GM21515 (cell line): ENCODE data around the gene TNNC2.

ENCODE experiments used
- ATAC-seq: cut with Tn5 transposase; IDR thresholded peaks from one replicate; pipeline ENCODE4 v1.9.1; 2021; ENCODE audit not compliant: unreplicated experiment

Gene TNNC2

DNA sequence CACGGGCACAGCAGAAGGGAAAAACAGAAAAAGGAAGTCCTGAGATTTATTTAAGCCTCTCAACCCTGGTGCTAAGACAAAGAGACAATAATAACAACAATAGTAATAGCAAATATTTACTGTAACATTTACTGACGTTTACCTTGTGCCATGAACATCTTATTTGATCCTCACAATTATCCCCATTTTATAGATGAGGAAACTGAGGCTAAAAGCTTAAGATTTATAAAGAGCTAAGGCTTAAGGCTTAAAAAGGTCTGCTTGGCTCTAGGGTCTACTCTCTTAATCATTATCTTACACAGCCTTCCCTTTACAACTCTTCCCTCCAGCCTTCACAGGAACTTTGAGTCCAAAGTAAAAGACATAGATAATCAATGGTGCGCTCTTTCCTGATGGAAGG, 38.8 kb downstream of the TNNC2 start:
- ATAC-seq, result no peak

DNA sequence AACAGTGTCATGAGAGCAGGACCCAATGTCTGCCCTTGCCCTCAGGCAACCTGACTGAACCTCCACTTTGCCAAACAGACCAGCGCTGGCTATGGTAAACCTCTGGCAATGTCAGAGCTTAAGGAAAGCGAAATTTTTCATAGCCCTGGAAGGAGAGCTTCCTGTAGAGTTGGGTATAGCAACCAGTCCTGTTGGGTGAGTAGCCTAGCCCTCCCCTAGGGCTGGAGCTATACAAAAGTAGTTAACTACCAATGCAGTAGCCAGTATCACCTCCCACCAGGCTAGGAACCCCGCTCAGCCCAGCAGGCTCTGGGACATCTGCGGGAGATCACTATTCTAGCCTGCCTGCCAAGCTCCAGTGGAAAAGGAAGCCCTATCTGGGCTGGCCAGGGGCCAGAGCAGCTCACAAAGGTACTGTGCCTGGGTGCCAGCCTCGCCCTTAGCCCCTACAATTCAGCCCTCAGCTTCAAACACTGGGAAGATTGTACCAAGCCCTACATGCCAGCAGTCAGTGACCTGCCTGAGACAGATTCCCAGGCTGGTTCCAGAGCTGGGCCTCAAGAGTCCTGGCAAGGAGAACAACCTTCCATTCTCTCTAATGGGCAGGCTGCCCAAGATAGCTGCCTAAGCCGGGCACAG, 43.3 kb downstream of the TNNC2 start:
- ATAC-seq, result no peak

DNA sequence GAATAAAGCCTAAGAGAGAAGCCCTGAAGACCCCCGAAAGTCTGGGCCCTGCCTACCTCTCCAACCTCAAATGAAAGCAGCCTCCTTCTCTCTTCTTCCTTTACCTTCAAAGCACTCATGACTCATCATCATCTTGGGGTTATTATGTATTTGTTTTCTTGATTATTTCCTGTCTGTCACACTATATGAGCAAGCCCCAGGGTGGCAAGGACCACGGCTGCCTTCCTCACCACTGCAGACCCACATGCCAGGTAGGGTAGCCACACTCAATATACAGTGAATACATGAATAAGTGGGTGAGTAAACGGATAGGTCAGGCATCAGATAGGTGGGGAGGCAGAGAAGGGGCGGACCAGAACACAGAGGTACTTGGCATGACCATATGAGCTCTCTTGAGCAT, 44.2 kb downstream of the TNNC2 start:
- ATAC-seq, result no peak

DNA sequence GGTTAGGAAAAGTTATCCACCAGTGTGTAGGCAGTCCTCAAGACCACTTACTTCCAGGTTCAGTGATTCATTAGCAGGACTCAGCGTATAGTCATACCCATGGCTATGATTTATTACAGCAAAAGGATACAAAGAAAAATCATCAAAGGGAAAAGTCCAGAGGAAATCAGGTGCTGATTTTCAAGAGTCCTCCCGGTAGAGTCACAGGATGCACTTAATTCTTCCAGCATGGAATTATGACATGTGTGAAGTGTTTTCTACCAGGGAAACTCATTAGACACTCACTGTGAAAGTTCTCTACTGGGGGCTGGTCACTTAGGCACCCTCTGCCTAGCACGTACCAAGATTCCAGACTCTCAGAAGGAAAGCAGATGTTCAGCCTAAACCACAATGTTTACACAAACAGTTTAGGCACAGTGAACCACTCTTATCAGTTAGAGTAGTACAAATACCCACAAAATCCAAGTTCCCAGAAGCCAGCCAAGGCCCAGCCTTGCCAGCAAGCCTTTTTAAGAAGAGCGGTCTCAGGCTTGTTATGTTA, 45.7 kb downstream of the TNNC2 start:
- no peak for ATAC-seq

DNA sequence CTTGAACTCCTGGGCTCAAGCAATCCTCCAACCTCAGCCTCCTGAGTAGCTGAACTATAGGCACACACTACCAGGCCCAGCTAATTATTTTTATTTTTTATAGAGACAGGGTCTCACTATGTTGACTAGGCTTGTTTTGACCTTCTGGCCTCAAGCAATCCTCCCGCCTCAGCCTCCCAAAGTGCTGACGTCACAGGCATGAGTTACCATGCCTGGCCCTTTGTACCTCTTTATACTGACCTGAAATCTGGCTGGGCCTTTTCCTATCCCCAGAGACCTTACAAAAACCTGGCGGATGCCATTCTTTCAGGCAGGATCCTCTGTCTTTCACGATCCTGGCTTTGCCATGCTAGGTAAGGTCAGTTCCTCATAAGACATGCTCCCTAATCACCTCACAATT, 47.0 kb downstream of the TNNC2 start:
- no peak for ATAC-seq

DNA sequence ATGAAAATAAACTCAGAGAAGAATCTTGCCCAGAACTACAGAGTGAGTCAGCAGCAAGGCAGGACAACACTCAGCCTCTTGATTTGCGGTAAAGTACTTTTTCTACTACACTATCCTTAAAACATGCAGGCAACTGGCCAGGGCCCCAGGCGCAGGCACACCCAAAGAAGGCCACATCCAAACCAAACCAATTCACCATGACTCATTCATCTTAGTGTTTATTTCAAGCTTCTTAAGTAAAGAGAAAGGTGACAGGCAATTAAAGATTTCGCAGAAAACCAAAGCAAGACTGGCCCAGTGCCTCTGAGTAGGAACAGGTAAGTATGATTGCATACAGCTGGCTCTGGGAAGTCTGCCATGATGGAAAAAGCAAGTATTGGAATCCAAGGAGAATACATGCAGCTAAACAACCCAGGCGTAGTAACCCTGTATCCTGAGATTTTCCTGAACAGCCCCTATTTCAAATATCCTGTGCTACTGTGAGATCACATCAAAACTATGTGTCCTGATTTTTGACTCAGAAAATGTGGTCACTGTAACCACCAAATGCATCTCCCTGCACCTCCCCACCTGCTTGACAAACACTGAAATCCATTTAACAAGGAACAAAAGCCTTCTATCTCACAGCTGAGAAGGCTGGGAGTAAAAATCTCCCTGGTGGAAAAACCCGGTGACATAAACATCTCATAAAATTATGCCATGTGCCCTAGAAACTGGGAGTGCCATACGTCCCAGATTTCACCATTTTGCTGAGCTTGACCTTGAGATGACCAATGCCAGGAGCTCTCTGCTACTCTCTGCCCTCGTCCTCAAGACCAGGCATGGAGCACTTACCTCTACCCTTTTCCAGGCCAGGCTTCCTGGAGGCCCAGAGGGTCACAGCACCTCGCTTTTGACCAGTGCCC, 47.8 kb downstream of the TNNC2 start:
- ATAC-seq, result no peak

DNA sequence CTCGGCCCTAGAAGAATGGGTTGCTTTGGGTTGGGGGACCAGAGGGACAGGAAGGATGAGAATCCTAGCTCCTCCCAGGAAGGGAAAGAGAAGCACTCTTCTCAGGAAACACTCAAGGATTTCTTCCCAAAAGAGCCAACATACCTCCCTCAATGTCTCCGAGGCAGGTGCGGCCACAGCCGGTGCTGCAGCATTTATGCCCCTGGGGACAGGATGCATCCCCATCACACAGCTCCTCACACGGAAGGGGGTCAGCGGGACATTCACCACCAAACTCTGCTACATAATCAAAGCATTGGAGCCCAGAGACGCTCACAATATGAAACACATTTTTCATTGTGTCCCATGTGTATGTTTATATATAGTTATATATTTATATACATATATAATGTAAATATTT, 50.2 kb downstream of the TNNC2 start:
- no peak for ATAC-seq

DNA sequence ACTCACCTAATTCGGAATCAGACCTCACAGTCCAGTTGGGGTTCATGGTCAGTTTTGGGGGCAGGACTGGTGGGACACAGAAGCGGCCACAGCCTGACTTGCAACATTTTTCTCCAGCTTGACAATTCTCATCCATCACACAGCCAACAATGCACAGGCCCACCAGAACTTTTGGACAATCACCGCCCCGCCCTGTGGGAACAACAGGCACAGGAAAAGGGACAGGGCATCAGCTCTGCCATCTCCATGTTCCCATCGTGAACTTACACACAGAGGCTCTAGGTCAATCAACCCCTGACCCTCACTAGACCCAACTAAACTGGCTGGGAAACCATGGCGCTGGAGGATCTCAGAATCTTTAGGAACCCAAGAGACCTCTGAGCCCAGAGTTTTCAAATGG, 51.7 kb downstream of the TNNC2 start:
- no peak for ATAC-seq

DNA sequence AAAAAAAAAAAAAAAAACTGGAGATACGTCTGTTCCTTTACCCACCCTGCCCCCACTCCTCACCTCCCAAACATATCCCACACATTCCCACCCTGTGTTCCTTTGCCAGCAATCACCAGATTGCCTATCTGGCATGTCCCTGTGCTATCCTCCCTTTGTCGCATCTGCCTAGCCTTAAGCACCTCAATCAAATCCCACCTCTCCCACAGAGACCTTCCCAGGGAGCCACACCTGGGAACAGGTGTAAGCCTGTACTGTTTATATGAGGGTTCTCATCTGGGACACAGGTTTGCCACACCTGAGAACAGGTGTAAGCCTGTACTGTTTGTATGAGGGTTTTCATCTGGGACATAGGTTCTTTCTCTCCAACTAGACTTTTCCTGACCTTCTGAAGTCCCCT, 52.2 kb downstream of the TNNC2 start:
- no peak for ATAC-seq
